ENCODE measurements around the gene KLHL26.

The KLHL26 gene

GRCh38 chr19:18683109-18683957, 46.5 kb downstream of the KLHL26 start, which contains the start of gene CRTC1:
CRTC1 (plus strand) TSS chr19:18683680; CDS start chr19:18683703, 23 bp downstream.
- peak; percentile 86 to 94 (median 90) for DNase-seq (ENCODE audit: low read depth in 3 of 3, low spot score in 1 of 3)

GRCh38 chr19:18683958-18684641, 47.3 kb downstream of the KLHL26 start:
- no peak for DNase-seq (ENCODE audit: low read depth in 3 of 3, low spot score in 1 of 3)

- no peak for DNase-seq (ENCODE audit: low read depth in 3 of 3, low spot score in 1 of 3)
These were observed 47.8 kb downstream of the KLHL26 start for GRCh38 chr19:18684642-18684993.

- no peak for DNase-seq (ENCODE audit: low read depth in 3 of 3, low spot score in 1 of 3)
These were observed 48.9 kb downstream of the KLHL26 start for GRCh38 chr19:18685597-18686190.

GRCh38 chr19:18687740-18688465, 51.1 kb downstream of the KLHL26 start:
- no peak for DNase-seq (ENCODE audit: low read depth in 3 of 3, low spot score in 1 of 3)

- DNase-seq (ENCODE audit: low read depth in 3 of 3, low spot score in 1 of 3): no peak
These were observed 59.2 kb downstream of the KLHL26 start for GRCh38 chr19:18696023-18696422.

- no peak for DNase-seq (ENCODE audit: low read depth in 3 of 3, low spot score in 1 of 3)
These were observed 60.9 kb downstream of the KLHL26 start for GRCh38 chr19:18697680-18698079.

GRCh38 chr19:18698321-18699167, 61.7 kb downstream of the KLHL26 start:
- DNase-seq (ENCODE audit: low read depth in 3 of 3, low spot score in 1 of 3): no peak

GRCh38 chr19:18699403-18700054, 62.7 kb downstream of the KLHL26 start:
- DNase-seq (ENCODE audit: low read depth in 3 of 3, low spot score in 1 of 3): no peak

- peak; percentile 22 to 51 (median 39) for DNase-seq (ENCODE audit: low read depth in 3 of 3, low spot score in 1 of 3)
These were observed 63.8 kb downstream of the KLHL26 start for GRCh38 chr19:18700501-18701249.

GRCh38 chr19:18701250-18701608, 64.4 kb downstream of the KLHL26 start:
- DNase-seq (ENCODE audit: low read depth in 3 of 3, low spot score in 1 of 3): no peak

- no peak for DNase-seq (ENCODE audit: low read depth in 3 of 3, low spot score in 1 of 3)
These were observed 67.2 kb downstream of the KLHL26 start for GRCh38 chr19:18704054-18704453.

GRCh38 chr19:18704971-18705370, 68.1 kb downstream of the KLHL26 start:
- DNase-seq (ENCODE audit: low read depth in 3 of 3, low spot score in 1 of 3): no peak

GRCh38 chr19:18708452-18709231, 71.8 kb downstream of the KLHL26 start:
- DNase-seq (ENCODE audit: low read depth in 3 of 3, low spot score in 1 of 3): no peak

GRCh38 chr19:18709546-18709945, 72.7 kb downstream of the KLHL26 start:
- no peak for DNase-seq (ENCODE audit: low read depth in 3 of 3, low spot score in 1 of 3)

- DNase-seq (ENCODE audit: low read depth in 3 of 3, low spot score in 1 of 3): no peak
These were observed 73.4 kb downstream of the KLHL26 start for GRCh38 chr19:18710186-18710585.

- no peak for DNase-seq (ENCODE audit: low read depth in 3 of 3, low spot score in 1 of 3)
These were observed 74.3 kb downstream of the KLHL26 start for GRCh38 chr19:18710996-18711751.

- DNase-seq (ENCODE audit: low read depth in 3 of 3, low spot score in 1 of 3): no peak
These were observed 75.1 kb downstream of the KLHL26 start for GRCh38 chr19:18711893-18712292.
